Trophoblast cell (in vitro differentiated cells and primary cell): ENCODE results near the gene UPF3B.
A peak's percentile ranks its signal among the peaks of the same experiment; 100 is the strongest.

Source experiments
- DNase-seq, 2 donors: peaks; one replicate each; pipeline ENCODE4 v3.0.0-alpha.2; 2016
- H2AFZ ChIP-seq: 2 replicates; pipeline ENCODE4 v1.6.1; 2013; ENCODE audit warnings: low read length, moderate library complexity, mild to moderate bottlenecking; ENCODE audit not compliant: insufficient read depth, poor library complexity
- H2AK5ac ChIP-seq: 2 replicates; pipeline ENCODE4 v1.6.1; 2013; ENCODE audit warnings: mild to moderate bottlenecking, low read length
- H2BK120ac ChIP-seq: 2 replicates; pipeline ENCODE4 v1.6.1; 2013; ENCODE audit warnings: low read length, mild to moderate bottlenecking, moderate library complexity; ENCODE audit not compliant: insufficient read depth, poor library complexity
- H2BK12ac ChIP-seq: 2 replicates; pipeline ENCODE4 v1.6.1; 2013; ENCODE audit warnings: mild to moderate bottlenecking, low read length, moderate library complexity
- H2BK5ac ChIP-seq: 2 replicates; pipeline ENCODE4 v1.6.1; 2013; ENCODE audit warnings: low read length, low read depth, moderate library complexity, mild to moderate bottlenecking; ENCODE audit not compliant: poor library complexity
- H3K14ac ChIP-seq: 2 replicates; pipeline ENCODE4 v1.6.1; 2013; ENCODE audit warnings: mild to moderate bottlenecking, low read length
- H3K18ac ChIP-seq: 2 replicates; pipeline ENCODE4 v1.6.1; 2013; ENCODE audit warnings: mild to moderate bottlenecking, low read length
- H3K23ac ChIP-seq: 2 replicates; pipeline ENCODE4 v1.6.1; 2013; ENCODE audit warnings: low read length
- H3K27ac ChIP-seq: 2 replicates; pipeline ENCODE4 v1.5.1; 2013; ENCODE audit warnings: low read depth, mild to moderate bottlenecking, inconsistent platforms, low read length, moderate library complexity
- H3K27me3 ChIP-seq: 2 replicates; pipeline ENCODE4 v1.6.1; 2013; ENCODE audit warnings: inconsistent platforms, mild to moderate bottlenecking, low read length, moderate library complexity; ENCODE audit not compliant: insufficient read depth
- H3K36me3 ChIP-seq, 2 experiments: 1 replicate in 1 of 2; 2 replicates in 1 of 2; pipeline ENCODE4 v1.6.1; 2013; ENCODE audit warnings: low read length in 2 of 2, mild to moderate bottlenecking in 2 of 2, moderate library complexity in 1 of 2; ENCODE audit not compliant: insufficient read depth in 2 of 2, control insufficient read depth in 1 of 2
- H3K4ac ChIP-seq: 2 replicates; pipeline ENCODE4 v1.6.1; 2013; ENCODE audit warnings: low read depth, mild to moderate bottlenecking, low read length, moderate library complexity
- H3K4me1 ChIP-seq, 2 experiments: 1 replicate in 1 of 2; 2 replicates in 1 of 2; pipeline ENCODE4 v1.6.1; 2013; ENCODE audit warnings: low read length in 2 of 2, mild to moderate bottlenecking in 2 of 2, moderate library complexity in 1 of 2; ENCODE audit not compliant: insufficient read depth in 2 of 2, control insufficient read depth in 1 of 2
- H3K4me2 ChIP-seq: 2 replicates; pipeline ENCODE4 v1.6.1; 2013; ENCODE audit warnings: inconsistent platforms, mild to moderate bottlenecking, low read length, moderate library complexity
- H3K4me3 ChIP-seq: 2 replicates; pipeline ENCODE4 v1.5.1; 2013; ENCODE audit warnings: mild to moderate bottlenecking, low read depth, low read length, inconsistent platforms
- H3K79me1 ChIP-seq: one replicate; pipeline ENCODE4 v1.6.1; 2013; ENCODE audit warnings: low read length
- H3K79me2 ChIP-seq: 2 replicates; pipeline ENCODE4 v1.6.1; 2013; ENCODE audit warnings: low read length, mild to moderate bottlenecking; ENCODE audit not compliant: control insufficient read depth, insufficient read depth, poor library complexity
- H3K9ac ChIP-seq: 2 replicates; pipeline ENCODE4 v1.6.1; 2013; ENCODE audit warnings: mild to moderate bottlenecking, low read length
- H3K9me3 ChIP-seq: 2 replicates; pipeline ENCODE4 v1.6.1; 2013; ENCODE audit warnings: low read depth, mild to moderate bottlenecking, control low read depth, inconsistent platforms, low read length; ENCODE audit not compliant: insufficient read depth
- H4K12ac ChIP-seq: 2 replicates; pipeline ENCODE4 v1.6.1; 2013; ENCODE audit warnings: low read depth, mild to moderate bottlenecking, low read length, moderate library complexity
- H4K8ac ChIP-seq: 2 replicates; pipeline ENCODE4 v1.6.1; 2013; ENCODE audit warnings: low read depth, mild to moderate bottlenecking, low read length, moderate library complexity
- H4K91ac ChIP-seq: one replicate; pipeline ENCODE4 v1.6.1; 2013; ENCODE audit warnings: low read depth, mild to moderate bottlenecking, low read length, moderate library complexity
- WGBS: extraction: QIAGEN DNeasy Blood & Tissue Kit; methylation state at CpG from one replicate; pipeline ENCODE4 v1.1.7; 2013; ENCODE audit warnings: missing lambda C conversion rate; ENCODE audit not compliant: insufficient read length, insufficient coverage; ENCODE audit errors: extremely low coverage; 5-methylcytosine and 5-hydroxymethylcytosine counted together

UPF3B gene

GRCh38 chrX:119871245-119871598 is 18.5 kb upstream of the UPF3B start:
- Histone ChIP-seq H3K4me2 (peak overlapping the region; percentile 96), H3K27ac (peak overlapping the region; percentile 88), H2BK120ac (peak overlapping the region; percentile 6), H2BK5ac (peak overlapping the region; percentile 33), H3K4me3 (peak overlapping the region; percentile 80), H4K91ac (peak overlapping the region; percentile 75), H3K36me3 (peaks cover 0 to 4% of the 10 kb centered on the region in 2 experiments), H4K12ac (peak overlapping the region; percentile 63), H3K79me1 (peaks cover 8% of the 10 kb centered on the region), H2BK12ac (no peak overlapping the region), H3K18ac (peak overlapping the region; percentile 79), H3K14ac (peak overlapping the region; percentile 24), H3K9ac (no peak overlapping the region), H2AFZ (peak overlapping the region; percentile 18), H3K4me1 (peaks cover 0 to 2% of the 10 kb centered on the region in 2 experiments), H3K79me2 (peaks cover 4% of the 10 kb centered on the region), H4K8ac (peak overlapping the region; percentile 78), H3K4ac (peak overlapping the region; percentile 24), H2AK5ac (no peak overlapping the region), H3K23ac (no peak overlapping the region), H3K9me3 (no peaks in the 10 kb centered on the region), H3K27me3 (no peaks in the 10 kb centered on the region)
- no peak for DNase-seq
- WGBS: no CpG with 5 or more reads among the region's 26 CpGs

- no peak overlapping the region for H3K18ac ChIP-seq
- no peak overlapping the region for H2BK120ac ChIP-seq
- peak overlapping the region; percentile 63 for H3K9ac ChIP-seq
- H3K79me1 ChIP-seq: peaks cover 8% of the 10 kb centered on the region
- WGBS: no CpG with 5 or more reads among the region's 25 CpGs
- peak overlapping the region; percentile 80 for H3K4me3 ChIP-seq
- no peak overlapping the region for H2BK5ac ChIP-seq
- H3K36me3 ChIP-seq: no peaks in the 10 kb centered on the region
- no peaks in the 10 kb centered on the region for H3K27me3 ChIP-seq
- H3K4ac ChIP-seq: no peak overlapping the region
- no peak overlapping the region for H2AK5ac ChIP-seq
- H3K4me2 ChIP-seq: peak overlapping the region; percentile 96
- H3K9me3 ChIP-seq: no peaks in the 10 kb centered on the region
- no peak overlapping the region for H4K91ac ChIP-seq
- H3K14ac ChIP-seq: no peak overlapping the region
- H4K8ac ChIP-seq: no peak overlapping the region
- peak; percentile 29 to 68 for DNase-seq
- H3K27ac ChIP-seq: no peak overlapping the region
- H2BK12ac ChIP-seq: no peak overlapping the region
- H4K12ac ChIP-seq: no peak overlapping the region
- H3K4me1 ChIP-seq: peaks cover 0 to 2% of the 10 kb centered on the region in 2 experiments
- H2AFZ ChIP-seq: peak overlapping the region; percentile 35
- no peak overlapping the region for H3K23ac ChIP-seq
- peaks cover 4% of the 10 kb centered on the region for H3K79me2 ChIP-seq
Measured at GRCh38 chrX:119870626-119871131, 17.9 kb upstream of the UPF3B start.

GRCh38 chrX:119853444-119853843 is 681 bp upstream of the UPF3B start:
- DNase-seq: peak in 1 of 2 donors; percentile 4
- Histone ChIP-seq H3K18ac (no peak overlapping the region), H3K27me3 (no peaks in the 10 kb centered on the region), H3K4ac (no peak overlapping the region), H3K4me2 (peak overlapping the region; percentile 61), H4K12ac (no peak overlapping the region), H3K27ac (peak overlapping the region; percentile 17), H2BK120ac (no peak overlapping the region), H2BK5ac (no peak overlapping the region), H3K23ac (no peak overlapping the region), H3K36me3 (peaks cover 3% of the 10 kb centered on the region in 2 experiments), H3K4me1 (no peaks in the 10 kb centered on the region), H3K79me2 (peaks cover 5% of the 10 kb centered on the region), H4K8ac (peak overlapping the region; percentile 70), H3K9me3 (no peaks in the 10 kb centered on the region), H2BK12ac (no peak overlapping the region), H3K4me3 (no peak overlapping the region), H3K79me1 (peaks cover 4% of the 10 kb centered on the region), H2AK5ac (no peak overlapping the region), H2AFZ (no peak overlapping the region), H3K9ac (no peak overlapping the region), H4K91ac (peak overlapping the region; percentile 47), H3K14ac (no peak overlapping the region)
- no CpG with 5 or more reads among the region's 10 CpGs for WGBS

GRCh38 chrX:119833905-119834304 is 18.9 kb downstream of the UPF3B start:
- H3K79me2 ChIP-seq: no peaks in the 10 kb centered on the region
- no peaks in the 10 kb centered on the region for H3K79me1 ChIP-seq
- H2BK5ac ChIP-seq: no peak overlapping the region
- no peak overlapping the region for H4K8ac ChIP-seq
- no peak overlapping the region for H3K4ac ChIP-seq
- no peak overlapping the region for H2BK120ac ChIP-seq
- H3K4me2 ChIP-seq: no peak overlapping the region
- no peak overlapping the region for H4K12ac ChIP-seq
- no peak overlapping the region for H3K9ac ChIP-seq
- H3K27me3 ChIP-seq: no peaks in the 10 kb centered on the region
- WGBS: no CpG with 5 or more reads among the region's 3 CpGs
- H3K27ac ChIP-seq: no peak overlapping the region
- no peak for DNase-seq
- H3K36me3 ChIP-seq: peaks cover 30 to 33% of the 10 kb centered on the region in 2 experiments
- H2BK12ac ChIP-seq: no peak overlapping the region
- H3K4me1 ChIP-seq: no peaks in the 10 kb centered on the region
- no peak overlapping the region for H3K18ac ChIP-seq
- H4K91ac ChIP-seq: no peak overlapping the region
- H2AFZ ChIP-seq: no peak overlapping the region
- H3K23ac ChIP-seq: no peak overlapping the region
- no peaks in the 10 kb centered on the region for H3K9me3 ChIP-seq
- no peak overlapping the region for H3K14ac ChIP-seq
- H2AK5ac ChIP-seq: no peak overlapping the region
- H3K4me3 ChIP-seq: no peak overlapping the region
